NCI-H2081 treated with DMSO at 0.1 percent for 48 hours (cell line): ENCODE data around the gene DLX1.

Experiments
- DNase-seq: peaks from one replicate; lab custom pipeline; 2025; lab: John Stamatoyannopoulos, UW

Gene DLX1

GRCh38 chr2:172087207-172087779, 2.0 kb downstream of the DLX1 start:
- no peak for DNase-seq

- DNase-seq: no peak
These were observed 2.5 kb downstream of the DLX1 start for GRCh38 chr2:172087780-172088244.

GRCh38 chr2:172088245-172089004, 3.1 kb downstream of the DLX1 start:
- DNase-seq: no peak

- DNase-seq: no peak
These were observed 3.7 kb downstream of the DLX1 start for GRCh38 chr2:172089005-172089504.

GRCh38 chr2:172089633-172090032, 4.3 kb downstream of the DLX1 start:
- DNase-seq: no peak

GRCh38 chr2:172090044-172090961, 5.0 kb downstream of the DLX1 start:
- DNase-seq: no peak

GRCh38 chr2:172091000-172091641, 5.8 kb downstream of the DLX1 start:
- DNase-seq: no peak

- DNase-seq: peak; percentile 87
These were observed 6.7 kb downstream of the DLX1 start for GRCh38 chr2:172091761-172092566.

GRCh38 chr2:172092716-172093415, 7.6 kb downstream of the DLX1 start:
- no peak for DNase-seq

GRCh38 chr2:172093416-172094293, 8.3 kb downstream of the DLX1 start:
- no peak for DNase-seq

- DNase-seq: no peak
These were observed 9.2 kb downstream of the DLX1 start for GRCh38 chr2:172094294-172095145.

GRCh38 chr2:172095146-172095904, 10.0 kb downstream of the DLX1 start:
- DNase-seq: no peak

- no peak for DNase-seq
These were observed 10.8 kb downstream of the DLX1 start for GRCh38 chr2:172095905-172096625.

GRCh38 chr2:172096626-172097547, 11.6 kb downstream of the DLX1 start:
- DNase-seq: no peak

GRCh38 chr2:172097557-172098131, 12.3 kb downstream of the DLX1 start:
- no peak for DNase-seq

- DNase-seq: no peak
These were observed 13.0 kb downstream of the DLX1 start for GRCh38 chr2:172098287-172098649.
